Measurements from ENCODE around the gene DUSP10.

The DUSP10 gene

GRCh38 chr1:221762121-221762520, 20.2 kb upstream of the DUSP10 start:
- no peak for DNase-seq

- DNase-seq, result no peak
Measured at GRCh38 chr1:221761354-221762002, 19.6 kb upstream of the DUSP10 start.

- no peak for DNase-seq
Measured at GRCh38 chr1:221760911-221761310, 19.0 kb upstream of the DUSP10 start.

- no peak for DNase-seq
Measured at GRCh38 chr1:221759436-221759835, 17.5 kb upstream of the DUSP10 start.

GRCh38 chr1:221758455-221758854, 16.6 kb upstream of the DUSP10 start:
- DNase-seq, result no peak

- DNase-seq, result no peak
Measured at GRCh38 chr1:221756830-221757551, 15.1 kb upstream of the DUSP10 start.

- no peak for DNase-seq
Measured at GRCh38 chr1:221753828-221754188, 11.9 kb upstream of the DUSP10 start.

- DNase-seq, result no peak
Measured at GRCh38 chr1:221751226-221751887, 9.5 kb upstream of the DUSP10 start.

GRCh38 chr1:221748981-221749380, 7.1 kb upstream of the DUSP10 start:
- DNase-seq, result no peak

- no peak for DNase-seq
Measured at GRCh38 chr1:221747839-221748238, 6.0 kb upstream of the DUSP10 start.

GRCh38 chr1:221743416-221744208, 1.7 kb upstream of the DUSP10 start:
- peak; percentile 47 for DNase-seq

- DNase-seq, result peak; percentile 77
Measured at GRCh38 chr1:221742555-221743415, 896 bp upstream of the DUSP10 start.

- peak; percentile 56 for DNase-seq
Measured at GRCh38 chr1:221740993-221741702, 741 bp downstream of the DUSP10 start.

GRCh38 chr1:221740369-221740992, 1.4 kb downstream of the DUSP10 start:
- DNase-seq, result peak; percentile 51

GRCh38 chr1:221739677-221740025, 2.2 kb downstream of the DUSP10 start:
- DNase-seq, result no peak

- DNase-seq, result no peak
Measured at GRCh38 chr1:221739018-221739676, 2.7 kb downstream of the DUSP10 start.

- DNase-seq, result no peak
Measured at GRCh38 chr1:221736714-221737113, 5.2 kb downstream of the DUSP10 start.

GRCh38 chr1:221735999-221736398, 5.9 kb downstream of the DUSP10 start:
- DNase-seq, result no peak

GRCh38 chr1:221734187-221734586, 7.7 kb downstream of the DUSP10 start:
- DNase-seq, result no peak

- no peak for DNase-seq
Measured at GRCh38 chr1:221732052-221732451, 9.8 kb downstream of the DUSP10 start.
